ENCODE results near the gene TMEM244.

- no peak for TF ChIP-seq CTCF (IDR thresholded peaks at IDR 0.05)
- no peak for TF ChIP-seq POLR2AphosphoS5 (IDR thresholded peaks at IDR 0.05)
Observed at GRCh38 chr6:129817821-129818220, 43.3 kb downstream of the TMEM244 start.

Measured in prostate gland (tissue), 2 donors.